Calu3 (cell line): ENCODE measurements around the gene SMAD5. TPM values are rescaled to one million over a fixed set of nuclear protein-coding genes. Genes with fewer than 3 reads are reported as not detected.

ENCODE experiments used
- BruUV-seq: library from RNA; stranded (reverse); fragments of 400-500 nt; replicated peaks from 2 replicates; lab custom pipeline; 2021; lab: Mats Ljungman, UMichigan
- CTCF ChIA-PET: fragments of 300-600 bp; sonication (Branson Sonifier 250); formaldehyde crosslinking; loops from one replicate; lab custom pipeline; 2022; ENCODE audit warnings: antibody characterized with exemption; lab: Charles Lee
- DNase-seq: peaks from one replicate; pipeline ENCODE4 v3.0.0; 2022
- H3K27ac Mint-ChIP-seq: one replicate; pipeline ENCODE4 v1.8.0; 2022; ENCODE audit warnings: mixed read lengths; ENCODE audit not compliant: unreplicated experiment
- H3K27me3 Mint-ChIP-seq: one replicate; pipeline ENCODE4 v1.8.0; 2022; ENCODE audit warnings: mixed read lengths; ENCODE audit not compliant: unreplicated experiment
- H3K36me3 Mint-ChIP-seq: one replicate; pipeline ENCODE4 v1.8.0; 2022; ENCODE audit warnings: mild to moderate bottlenecking, moderate library complexity, mixed read lengths; ENCODE audit not compliant: insufficient read depth, unreplicated experiment
- H3K4me1 Mint-ChIP-seq: one replicate; pipeline ENCODE4 v1.8.0; 2022; ENCODE audit warnings: mild to moderate bottlenecking, low read depth, mixed read lengths; ENCODE audit not compliant: unreplicated experiment
- H3K4me3 Mint-ChIP-seq: one replicate; pipeline ENCODE4 v1.8.0; 2022; ENCODE audit warnings: mild to moderate bottlenecking, low read depth, moderate library complexity, mixed read lengths; ENCODE audit not compliant: unreplicated experiment
- H3K9me3 Mint-ChIP-seq: one replicate; pipeline ENCODE4 v1.8.0; 2022; ENCODE audit warnings: low read depth, mixed read lengths; ENCODE audit not compliant: unreplicated experiment
- CTCF ChIP-seq: fragments of 200-600 bp; IDR thresholded peaks from one replicate; pipeline ENCODE4 v1.8.0; 2022; ENCODE audit warnings: antibody characterized with exemption; ENCODE audit not compliant: unreplicated experiment
- intact Hi-C: fragments of 100-400 bp; cut with micrococcal nuclease; formaldehyde crosslinking; loops from one replicate; pipeline ENCODE4 v1.10.0; 2022; ENCODE audit not compliant: unreplicated experiment
- total RNA-seq: library from RNA; stranded (reverse); gene quantifications from 2 replicates; pipeline ENCODE4 v1.2.3, GENCODE V29; 2022

The SMAD5 gene
- total RNA-seq, 1 experiment from 2014 or later: 94.2 TPM

GRCh38 chr5:136194576-136194975, 61.9 kb downstream of the SMAD5 start:
- no peak for TF ChIP-seq CTCF
- H3K4me1 Mint-ChIP-seq: peaks cover 24% of the 10 kb centered on the region
- H3K9me3 Mint-ChIP-seq: no peaks in the 10 kb centered on the region
- no peak for DNase-seq
- BruUV-seq: no TSS peak
- H3K4me3 Mint-ChIP-seq: peak overlapping the region; percentile 86
- intact Hi-C loops: no loop called here
- no peak overlapping the region for H3K27ac Mint-ChIP-seq
- CTCF ChIA-PET: no interaction called here
- peaks cover 17% of the 10 kb centered on the region for H3K36me3 Mint-ChIP-seq
- H3K27me3 Mint-ChIP-seq: peaks cover 40% of the 10 kb centered on the region

GRCh38 chr5:136195971-136196820, 63.6 kb downstream of the SMAD5 start:
- intact Hi-C loops: no loop called here
- no TSS peak for BruUV-seq
- Mint-ChIP-seq H3K4me1 (peaks cover 24% of the 10 kb centered on the region), H3K27ac (no peak overlapping the region), H3K36me3 (peaks cover 17% of the 10 kb centered on the region), H3K4me3 (no peak overlapping the region), H3K27me3 (peaks cover 38% of the 10 kb centered on the region), H3K9me3 (no peaks in the 10 kb centered on the region)
- DNase-seq: no peak
- TF ChIP-seq CTCF: no peak
- CTCF ChIA-PET: no interaction called here

- peak; percentile 56 for DNase-seq
- intact Hi-C loops: no loop called here
- H3K27ac Mint-ChIP-seq: no peak overlapping the region
- H3K4me1 Mint-ChIP-seq: peaks cover 14% of the 10 kb centered on the region
- no peak for TF ChIP-seq CTCF
- H3K4me3 Mint-ChIP-seq: no peak overlapping the region
- CTCF ChIA-PET: no interaction called here
- peaks cover 24% of the 10 kb centered on the region for H3K27me3 Mint-ChIP-seq
- no TSS peak for BruUV-seq
- peaks cover 5% of the 10 kb centered on the region for H3K36me3 Mint-ChIP-seq
- no peaks in the 10 kb centered on the region for H3K9me3 Mint-ChIP-seq
These were observed 65.0 kb downstream of the SMAD5 start for GRCh38 chr5:136197462-136198142.

GRCh38 chr5:136198453-136198852, 65.8 kb downstream of the SMAD5 start:
- Mint-ChIP-seq H3K9me3 (no peaks in the 10 kb centered on the region), H3K4me1 (peaks cover 14% of the 10 kb centered on the region), H3K27ac (no peak overlapping the region), H3K27me3 (peaks cover 15% of the 10 kb centered on the region), H3K4me3 (no peak overlapping the region), H3K36me3 (no peaks in the 10 kb centered on the region)
- BruUV-seq: no TSS peak
- no peak for TF ChIP-seq CTCF
- intact Hi-C loops: no loop called here
- DNase-seq: no peak
- CTCF ChIA-PET: no interaction called here
